Nucleus accumbens (tissue), 56 donors: ENCODE results near the gene SESN2.
"Not testable (repeated sequence)": the region's sequence is repeated elsewhere in the genome, so short reads cannot be mapped to it uniquely, and the experiment has no call there.

Source experiments
- DNase-seq, 56 donors: peaks; one replicate each; lab custom pipeline; 2025; lab: John Stamatoyannopoulos, UW

Gene SESN2

GRCh38 chr1:28326515-28326914, 67.2 kb downstream of the SESN2 start:
- DNase-seq: no peak

GRCh38 chr1:28326984-28327383, 67.7 kb downstream of the SESN2 start:
- DNase-seq: no peak

- DNase-seq: not testable (repeated sequence)
Observed at GRCh38 chr1:28327431-28327830, 68.1 kb downstream of the SESN2 start.

GRCh38 chr1:28328228-28328648, 68.9 kb downstream of the SESN2 start:
- peak in 1 of 56 donors; percentile 26 for DNase-seq

GRCh38 chr1:28329395-28330153, 70.3 kb downstream of the SESN2 start:
- DNase-seq: peak in 8 of 56 donors; percentile 1 to 32 (median 14)
